K562 (cell line): Measurements from ENCODE around the gene EN2. TPM values are rescaled to one million over a fixed set of nuclear protein-coding genes. Genes with fewer than 3 reads are reported as not detected.

ENCODE experiments used
- ATAC-seq: fragments of 200-7000 bp; cut with Tn5 transposase; 3 replicates; pipeline ENCODE4 v1.9.1; 2020; ENCODE audit warnings: moderate library complexity
- BruUV-seq: library from RNA; stranded (reverse); fragments of 400-500 nt; replicated peaks from 2 replicates; lab custom pipeline; 2021; lab: Mats Ljungman, UMichigan
- CTCF ChIA-PET: fragments of 300-600 bp; formaldehyde crosslinking; extraction: SDS; loops from one replicate; lab custom pipeline; 2021; ENCODE audit warnings: low intra/inter-chr PET ratio; lab: Yijun Ruan, JAX
- POLR2A ChIA-PET: fragments of 300-600, 350-650 bp; sonication (Branson Sonifier 250); formaldehyde crosslinking; extraction: SDS; loops from one replicate; lab custom pipeline; 2021; ENCODE audit warnings: antibody characterized with exemption, inconsistent platforms; lab: Yijun Ruan, JAX
- DNase-seq, 4 experiments: peaks; one replicate each; pipeline versions ENCODE4 v3.0.0 to v3.0.0-alpha.2; 2011 to 2018; ENCODE audit warnings: low spot score in 3 of 4, mixed read lengths in 3 of 4; ENCODE audit errors: extremely low read depth in 1 of 4
- FAIRE-seq: peaks from 2 replicates; lab custom pipeline; 2011; peaks lifted over from hg19 to GRCh38; lab: Jason Lieb, UNC
- H2AFZ ChIP-seq: 2 replicates; pipeline ENCODE4 v1.6.0; 2011; ENCODE audit warnings: low read depth, low read length, control low read depth, inconsistent platforms
- H3K27ac ChIP-seq: fragments of 200-600 bp; 3 replicates; pipeline ENCODE4 v1.8.0; 2011; ENCODE audit warnings: low read depth, mild to moderate bottlenecking, control low read depth, inconsistent platforms, low read length, moderate library complexity, mixed read lengths; ENCODE audit errors: extremely low read depth
- H3K27me3 ChIP-seq, 2 experiments: fragments of 300-600 bp in 1 of 2; 2 replicates in 1 of 2; 3 replicates in 1 of 2; pipeline versions ENCODE4 v1.6.0 to v1.8.0; 2011; ENCODE audit warnings: inconsistent platforms in 2 of 2, low read length in 2 of 2, mild to moderate bottlenecking in 1 of 2, mixed read lengths in 1 of 2, moderate library complexity in 1 of 2; ENCODE audit not compliant: control insufficient read depth in 2 of 2, insufficient read depth in 2 of 2
- H3K36me3 ChIP-seq: fragments of 300-600 bp; 3 replicates; pipeline ENCODE4 v1.8.0; 2011; ENCODE audit warnings: mild to moderate bottlenecking, low read length, inconsistent platforms; ENCODE audit not compliant: control insufficient read depth, insufficient read depth
- H3K4me1 ChIP-seq, 2 experiments: fragments of 200-600 bp in 1 of 2; replicated peaks in 1 of 2; 2 replicates in 1 of 2; 3 replicates in 1 of 2; pipeline versions ENCODE4 v1.5.1 to v1.8.0; 2011; ENCODE audit warnings: inconsistent platforms in 2 of 2, low read length in 2 of 2, mild to moderate bottlenecking in 1 of 2, mixed read lengths in 1 of 2, moderate library complexity in 1 of 2; ENCODE audit not compliant: control insufficient read depth in 2 of 2, insufficient read depth in 2 of 2
- H3K4me2 ChIP-seq: 2 replicates; pipeline ENCODE4 v1.6.1; 2011; ENCODE audit warnings: low read length, control low read depth, inconsistent platforms, mixed read lengths; ENCODE audit not compliant: insufficient read depth
- H3K4me3 ChIP-seq: fragments of 200-600 bp; sonication (generic), shearing (Covaris generic); 2 replicates; pipeline ENCODE4 v1.5.1; 2016; ENCODE audit warnings: control low read depth, inconsistent platforms
- H3K79me2 ChIP-seq: fragments of 200-600 bp; 3 replicates; pipeline ENCODE4 v1.8.0; 2011; ENCODE audit warnings: low read length, inconsistent platforms; ENCODE audit not compliant: control insufficient read depth, insufficient read depth
- H3K9ac ChIP-seq, 2 experiments: 2 replicates each; pipeline versions ENCODE4 v1.6.0 to v1.6.1; 2011; ENCODE audit warnings: low read depth in 2 of 2, low read length in 2 of 2, control low read depth in 1 of 2, inconsistent platforms in 1 of 2, mild to moderate bottlenecking in 1 of 2, mixed read lengths in 1 of 2; ENCODE audit not compliant: insufficient read depth in 1 of 2
- H3K9me1 ChIP-seq: one replicate; pipeline ENCODE4 v1.6.0; 2011; ENCODE audit warnings: inconsistent platforms, mild to moderate bottlenecking, low read length, moderate library complexity; ENCODE audit not compliant: control insufficient read depth, insufficient read depth
- H3K9me3 ChIP-seq: replicated peaks from 2 replicates; pipeline ENCODE4 v1.5.1; 2011; ENCODE audit warnings: low read depth, low read length, inconsistent platforms; ENCODE audit not compliant: control insufficient read depth, insufficient read depth
- H4K20me1 ChIP-seq: replicated peaks from 2 replicates; pipeline ENCODE4 v1.6.1; 2011; ENCODE audit warnings: low read length, inconsistent platforms, mixed read lengths; ENCODE audit not compliant: control insufficient read depth, insufficient read depth
- CBX3 ChIP-seq, 2 experiments: IDR thresholded peaks; 1 replicate in 1 of 2; 2 replicates in 1 of 2; pipeline ENCODE4 v1.6.1; 2012; ENCODE audit warnings: inconsistent platforms in 2 of 2, low read length in 2 of 2, borderline replicate concordance in 1 of 2, control low read depth in 1 of 2
- CCNT2 ChIP-seq: IDR thresholded peaks from 2 replicates; pipeline ENCODE4 v1.6.1; 2011; ENCODE audit warnings: borderline replicate concordance, low read depth, mild to moderate bottlenecking, moderate library complexity, mixed read lengths, low read length; ENCODE audit not compliant: insufficient read length; ENCODE audit errors: extremely low read depth
- DDX20 ChIP-seq: fragments of 450-650 bp; IDR thresholded peaks from 2 replicates; pipeline ENCODE4 v1.6.1; 2016; ENCODE audit warnings: missing genetic modification characterization, low read depth, mild to moderate bottlenecking, missing compliant biosample characterization, moderate library complexity
- SNRNP70 ChIP-seq: fragments of 200-400 bp; formaldehyde crosslinking; optimal IDR thresholded peaks from 2 replicates; pipeline ENCODE3; 2017; ENCODE audit warnings: low read depth, low read length
- ZC3H4 ChIP-seq: sonication (generic); formaldehyde crosslinking; IDR thresholded peaks from 2 replicates; pipeline ENCODE4 v1.9.0; 2021; ENCODE audit warnings: missing genetic modification reagents, borderline replicate concordance
- WGBS: fragments of 100-300 bp; shearing (Covaris generic); methylation state at CpG from one replicate; pipeline ENCODE4 v1.1.6; 2016; ENCODE audit warnings: low coverage, mixed read lengths; ENCODE audit not compliant: insufficient coverage; ENCODE audit errors: missing lambda C conversion rate; 5-methylcytosine and 5-hydroxymethylcytosine counted together
- in situ Hi-C: fragments of 300-500 bp; cut with MboI; formaldehyde crosslinking; loops from 4 replicates; pipeline ENCODE4 v1.15.0; 2018; ENCODE audit warnings: inconsistent platforms, mixed read lengths
- intact Hi-C: fragments of 100-400 bp; cut with micrococcal nuclease; formaldehyde crosslinking; loops from 2 replicates; pipeline ENCODE4 v1.14.2; 2022
- polyA plus RNA-seq, 8 experiments: library from polyadenylated mRNA; depleted of rRNA in 4 of 8; stranded (reverse) in 5 of 8; unstranded in 3 of 8; fragments of >200 nt; fragmentation: Nextera tagmentation in 2 of 8; fragmentation: Illumina TruSeq in 1 of 8; extraction: Ambion mirVana in 2 of 8; extraction: Trizol in 1 of 8; gene quantifications; 2 replicates each; pipeline versions ENCODE4 v1.2.1 to v1.2.3, GENCODE V29; 2011 to 2014; ENCODE audit warnings: inconsistent platforms in 1 of 8, missing spikeins in 1 of 8
- total RNA-seq, 7 experiments: library from RNA; depleted of rRNA in 6 of 7; stranded (reverse); fragments of >200 nt in 6 of 7; fragmentation: Illumina TruSeq in 2 of 7; extraction: Trizol in 2 of 7; gene quantifications; 2 replicates each; pipeline versions ENCODE4 v1.2.1 to v1.2.3, GENCODE V29; 2011 to 2021; ENCODE audit warnings: low replicate concordance in 1 of 7
- TF ChIP-seq, protein P1 (sequence below): fragments of 250-450 bp; sonication (Bioruptor Pico); IDR thresholded peaks from 2 replicates; pipeline ENCODE4 v1.5.0; 2021

EN2 gene
- total and polyA plus RNA-seq, 9 of the 15 experiments (the other 6 are each of a cell fraction or from before 2014, with no cell fraction given): 0.04 TPM; not detected in 7

GRCh38 chr7:155460926-155461613 is 3.1 kb downstream of the EN2 start:
- intact Hi-C loops (no loop called here), in situ Hi-C loops (no loop called here)
- Histone ChIP-seq H3K9ac (no peak overlapping the region), H3K27ac (no peak overlapping the region), H3K4me3 (no peak overlapping the region), H3K9me3 (no peaks in the 10 kb centered on the region), H3K4me1 (peaks cover 0 to 17% of the 10 kb centered on the region in 2 experiments; a peak in 2 of 5 replicates), H3K36me3 (no peaks in the 10 kb centered on the region), H4K20me1 (no peaks in the 10 kb centered on the region; the same call in 1 of the 2 replicates), H3K9me1 (no peaks in the 10 kb centered on the region), H3K4me2 (no peak overlapping the region), H3K27me3 (peaks cover 48 to 68% of the 10 kb centered on the region in 2 experiments), H3K79me2 (no peaks in the 10 kb centered on the region)
- ChIA-PET CTCF (no interaction called here), POLR2A (no interaction called here)
- 2% methylated on average over 7 of the region's 8 CpGs for WGBS
- FAIRE-seq (no peak), DNase-seq (no peak), ATAC-seq (no peak)
- TF ChIP-seq, protein P1, sequence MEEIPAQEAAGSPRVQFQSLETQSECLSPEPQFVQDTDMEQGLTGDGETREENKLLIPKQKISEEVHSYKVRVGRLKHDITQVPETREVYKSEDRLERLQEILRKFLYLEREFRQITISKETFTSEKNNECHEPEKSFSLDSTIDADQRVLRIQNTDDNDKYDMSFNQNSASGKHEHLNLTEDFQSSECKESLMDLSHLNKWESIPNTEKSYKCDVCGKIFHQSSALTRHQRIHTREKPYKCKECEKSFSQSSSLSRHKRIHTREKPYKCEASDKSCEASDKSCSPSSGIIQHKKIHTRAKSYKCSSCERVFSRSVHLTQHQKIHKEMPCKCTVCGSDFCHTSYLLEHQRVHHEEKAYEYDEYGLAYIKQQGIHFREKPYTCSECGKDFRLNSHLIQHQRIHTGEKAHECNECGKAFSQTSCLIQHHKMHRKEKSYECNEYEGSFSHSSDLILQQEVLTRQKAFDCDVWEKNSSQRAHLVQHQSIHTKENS: no peak
- TF ChIP-seq SNRNP70 (no peak), DDX20 (tag) (no peak), ZC3H4 (CRISPR knock-in tag) (no peak), CCNT2 (no peak), CBX3 (IDR thresholded peaks at IDR 0.05; ENCODE audit: borderline replicate concordance in 1 of 2, low read length in 2 of 2) (no peak)
- TF ChIP-seq, all 486 proteins: peak for 0
- no peak overlapping the region for H2AFZ ChIP-seq
- BruUV-seq: no TSS peak
